Smooth muscle cell (in vitro differentiated cells): Measurements from ENCODE around the gene ACD. TPM values are rescaled to one million over a fixed set of nuclear protein-coding genes. Genes with fewer than 3 reads are reported as not detected.

Experiments
- DNase-seq: peaks from one replicate; lab custom pipeline; 2025; ENCODE audit not compliant: unreplicated experiment; lab: John Stamatoyannopoulos, UW
- H2AFZ ChIP-seq: fragments of 200-600 bp; sonication (generic); 2 replicates; pipeline ENCODE4 v1.6.0; 2016; ENCODE audit warnings: antibody characterized with exemption, low read depth, mild to moderate bottlenecking
- H3F3A ChIP-seq: fragments of 200-600 bp; sonication (generic); 2 replicates; pipeline ENCODE4 v1.6.0; 2017; ENCODE audit warnings: antibody characterized with exemption, low read depth
- H3K27ac ChIP-seq: fragments of 200-600 bp; sonication (generic); 2 replicates; pipeline ENCODE4 v1.5.1; 2016; ENCODE audit warnings: low read depth, mild to moderate bottlenecking
- H3K27me3 ChIP-seq: fragments of 200-600 bp; sonication (generic); 2 replicates; pipeline ENCODE4 v1.6.1; 2016; ENCODE audit warnings: low read depth, mild to moderate bottlenecking
- H3K36me3 ChIP-seq: fragments of 200-600 bp; sonication (generic); 2 replicates; pipeline ENCODE4 v1.5.1; 2016; ENCODE audit warnings: low read depth
- H3K4me1 ChIP-seq: fragments of 200-600 bp; sonication (generic); 2 replicates; pipeline ENCODE4 v1.5.1; 2016; ENCODE audit warnings: low read depth
- H3K4me2 ChIP-seq: fragments of 200-600 bp; sonication (generic); 2 replicates; pipeline ENCODE4 v1.6.0; 2016; ENCODE audit warnings: mild to moderate bottlenecking
- H3K4me3 ChIP-seq: fragments of 200-600 bp; sonication (generic); 2 replicates; pipeline ENCODE4 v1.5.1; 2016; ENCODE audit warnings: mild to moderate bottlenecking
- H3K79me2 ChIP-seq: fragments of 200-600 bp; sonication (generic); 2 replicates; pipeline ENCODE4 v1.6.0; 2016; ENCODE audit warnings: low read depth, mild to moderate bottlenecking
- H3K9ac ChIP-seq: fragments of 200-600 bp; sonication (generic); 2 replicates; pipeline ENCODE4 v1.6.0; 2016; ENCODE audit warnings: low read depth
- H3K9me3 ChIP-seq: fragments of 200-600 bp; sonication (generic); replicated peaks from 2 replicates; pipeline ENCODE4 v1.5.1; 2016; ENCODE audit warnings: low read depth
- H4K20me1 ChIP-seq: fragments of 200-600 bp; sonication (generic); 2 replicates; pipeline ENCODE4 v1.6.0; 2016; ENCODE audit warnings: low read depth
- CTCF ChIP-seq: fragments of 200-600 bp; sonication (generic); IDR thresholded peaks from 2 replicates; pipeline ENCODE4 v1.5.1; 2017; ENCODE audit warnings: borderline replicate concordance, mild to moderate bottlenecking, antibody characterized with exemption; ENCODE audit not compliant: insufficient read depth, poor library complexity, severe bottlenecking
- WGBS: methylation state at CpG from one replicate; pipeline ENCODE4 v1.1.7; 2016; ENCODE audit warnings: low lambda C conversion rate; 5-methylcytosine and 5-hydroxymethylcytosine counted together
- polyA plus RNA-seq: library from polyadenylated mRNA; unstranded; fragments of >200 nt; fragmentation: Nextera tagmentation; extraction: Ambion mirVana; gene quantifications from 2 replicates; pipeline ENCODE4 v1.2.1, GENCODE V29; 2016
- total RNA-seq: library from RNA; depleted of rRNA; stranded (reverse); fragments of >200 nt; gene quantifications from 2 replicates; pipeline ENCODE4 v1.2.3, GENCODE V29; 2014

ACD gene
- total and polyA plus RNA-seq, 2 experiments from 2014 or later: 21.9 to 31.7 TPM

- Histone ChIP-seq H3K9ac (no peak overlapping the region), H3K27ac (no peak overlapping the region), H3K79me2 (no peaks in the 10 kb centered on the region), H3K9me3 (no peaks in the 10 kb centered on the region), H3F3A (no peaks in the 10 kb centered on the region), H2AFZ (no peak overlapping the region), H3K36me3 (no peaks in the 10 kb centered on the region), H4K20me1 (no peaks in the 10 kb centered on the region), H3K4me2 (peak overlapping the region; percentile 98), H3K27me3 (no peaks in the 10 kb centered on the region), H3K4me1 (peaks cover 10% of the 10 kb centered on the region), H3K4me3 (peak overlapping the region; percentile 97)
- peak; percentile 75 for TF ChIP-seq CTCF
- DNase-seq: peak; percentile 60
- WGBS: 47% methylated on average over 18 of the region's 18 CpGs
Measured at GRCh38 chr16:67667817-67668494, 7.9 kb upstream of the ACD start.

DNA sequence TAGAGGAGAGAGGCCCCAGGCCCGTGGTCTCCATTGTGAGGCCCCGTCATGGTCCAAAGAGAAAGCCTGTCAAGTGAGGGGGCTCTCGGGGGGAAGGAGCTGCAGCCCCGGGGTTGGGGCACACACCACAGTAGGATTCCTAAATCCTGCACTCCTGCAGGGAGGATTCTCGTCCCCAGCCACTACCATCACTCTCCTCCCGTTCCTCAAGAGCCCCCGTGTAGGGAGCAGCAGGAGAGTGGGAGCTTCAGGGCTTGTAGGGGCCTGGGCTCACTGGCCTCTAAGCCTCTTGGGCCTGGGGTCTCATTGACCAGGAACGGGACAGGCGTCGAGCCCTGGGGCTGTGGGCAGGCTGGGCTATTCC is 7.4 kb upstream of the ACD start:
- Histone ChIP-seq H3K9ac (no peak overlapping the region), H3K4me3 (peak overlapping the region; percentile 97), H3K27ac (no peak overlapping the region), H3K79me2 (no peaks in the 10 kb centered on the region), H3K27me3 (no peaks in the 10 kb centered on the region), H3F3A (no peaks in the 10 kb centered on the region), H3K9me3 (no peaks in the 10 kb centered on the region), H4K20me1 (no peaks in the 10 kb centered on the region), H3K36me3 (no peaks in the 10 kb centered on the region), H3K4me1 (peaks cover 10% of the 10 kb centered on the region), H3K4me2 (peak overlapping the region; percentile 98), H2AFZ (no peak overlapping the region)
- WGBS: 76% methylated on average over 9 of the region's 10 CpGs
- no peak for DNase-seq
- no peak for TF ChIP-seq CTCF

- no peak for TF ChIP-seq CTCF
Measured at GRCh38 chr16:67666559-67667452, 6.7 kb upstream of the ACD start, which contains the start of the genes C16orf86 and ENKD1. C16orf86 (plus strand) TSS chr16:67666814; CDS start chr16:67666971, 157 bp downstream. ENKD1 (minus strand) TSS chr16:67666750; CDS start chr16:67666442, 308 bp downstream.

More at GRCh38 chr16:67666559-67667452, 6.7 kb upstream of the ACD start, which contains the start of the genes C16orf86 and ENKD1:
- Histone ChIP-seq H3K36me3 (no peaks in the 10 kb centered on the region), H3K27me3 (no peaks in the 10 kb centered on the region), H3K79me2 (no peaks in the 10 kb centered on the region), H3K4me1 (peaks cover 10% of the 10 kb centered on the region), H3K9me3 (no peaks in the 10 kb centered on the region), H3K4me3 (peak within 1 kb of the TSS; percentile 97), H3K27ac (peak within 1 kb of the TSS; percentile 65), H3F3A (no peaks in the 10 kb centered on the region), H2AFZ (peak within 1 kb of the TSS; percentile 92), H3K9ac (peak within 1 kb of the TSS; percentile 87), H4K20me1 (no peaks in the 10 kb centered on the region), H3K4me2 (peak within 1 kb of the TSS; percentile 98)
- WGBS: 13% methylated on average over 55 of the region's 78 CpGs
- peak; percentile 33 for DNase-seq
